Stromal cell of bone marrow (primary cell): ENCODE measurements around the gene SERAC1.
A peak's percentile ranks its signal among the peaks of the same experiment; 100 is the strongest.
"Not testable (repeated sequence)": the region's sequence is repeated elsewhere in the genome, so short reads cannot be mapped to it uniquely, and the experiment has no call there.

ENCODE experiments used
- DNase-seq: peaks from one replicate; pipeline ENCODE4 v3.0.0-alpha.2; 2012; ENCODE audit warnings: low read depth

The SERAC1 gene

DNA sequence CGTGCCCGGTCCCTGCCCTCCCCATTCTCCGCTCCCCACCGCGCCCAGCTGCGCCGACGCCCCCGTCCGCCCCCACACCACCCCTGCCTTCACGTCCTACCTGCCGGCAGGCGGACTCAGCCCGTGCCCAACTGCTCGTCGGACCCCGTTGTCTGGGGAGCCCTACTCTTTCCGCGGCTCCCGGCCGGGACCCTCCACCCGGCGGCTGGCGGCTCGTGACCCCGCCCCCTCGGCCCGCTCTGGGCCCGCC, at the start of gene SERAC1:
Gene SERAC1, minus strand, starts transcription at position 223 of the 250 bp plus-strand sequence. CDS start 9,899 bp downstream, outside the sequence.
- no peak for DNase-seq

- peak; percentile 75 for DNase-seq
Measured at GRCh38 chr6:158213925-158214674, 46.0 kb upstream of the SERAC1 start.

DNA sequence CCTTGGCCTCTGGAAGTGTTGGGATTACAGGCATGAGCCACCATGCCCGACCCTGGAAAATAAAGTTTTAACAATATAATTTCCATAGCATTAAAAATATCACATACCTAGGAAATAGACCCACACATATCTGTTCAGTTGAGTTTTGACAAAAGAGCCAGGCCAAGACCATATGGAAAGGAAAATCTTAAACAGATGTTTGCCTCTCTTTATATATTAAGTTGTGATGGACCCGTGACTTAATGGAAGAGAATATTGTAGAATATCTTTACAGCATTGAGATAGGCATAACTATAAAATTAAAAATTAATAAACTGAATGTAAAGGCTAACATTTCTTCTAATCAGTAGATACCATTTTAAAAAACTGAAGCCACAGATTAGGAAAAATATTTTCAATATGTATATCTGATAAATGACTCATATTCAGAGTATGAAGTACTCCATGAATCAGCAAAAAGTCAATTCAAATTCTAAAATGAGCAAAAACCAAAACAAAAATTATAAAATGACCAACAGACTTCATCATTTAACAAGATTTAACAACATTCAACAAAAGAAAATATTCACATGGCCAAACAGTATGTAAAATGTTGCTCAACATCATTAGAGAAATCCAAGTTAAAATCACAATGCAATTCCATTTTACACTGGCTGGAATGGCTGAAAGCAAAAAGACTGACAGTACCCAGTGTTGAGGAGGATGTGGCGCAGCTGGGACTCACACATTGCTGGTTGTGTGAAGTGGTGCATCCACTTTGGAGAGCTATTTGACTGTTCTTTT, 43.4 kb upstream of the SERAC1 start:
- peak; percentile 26 for DNase-seq

DNA sequence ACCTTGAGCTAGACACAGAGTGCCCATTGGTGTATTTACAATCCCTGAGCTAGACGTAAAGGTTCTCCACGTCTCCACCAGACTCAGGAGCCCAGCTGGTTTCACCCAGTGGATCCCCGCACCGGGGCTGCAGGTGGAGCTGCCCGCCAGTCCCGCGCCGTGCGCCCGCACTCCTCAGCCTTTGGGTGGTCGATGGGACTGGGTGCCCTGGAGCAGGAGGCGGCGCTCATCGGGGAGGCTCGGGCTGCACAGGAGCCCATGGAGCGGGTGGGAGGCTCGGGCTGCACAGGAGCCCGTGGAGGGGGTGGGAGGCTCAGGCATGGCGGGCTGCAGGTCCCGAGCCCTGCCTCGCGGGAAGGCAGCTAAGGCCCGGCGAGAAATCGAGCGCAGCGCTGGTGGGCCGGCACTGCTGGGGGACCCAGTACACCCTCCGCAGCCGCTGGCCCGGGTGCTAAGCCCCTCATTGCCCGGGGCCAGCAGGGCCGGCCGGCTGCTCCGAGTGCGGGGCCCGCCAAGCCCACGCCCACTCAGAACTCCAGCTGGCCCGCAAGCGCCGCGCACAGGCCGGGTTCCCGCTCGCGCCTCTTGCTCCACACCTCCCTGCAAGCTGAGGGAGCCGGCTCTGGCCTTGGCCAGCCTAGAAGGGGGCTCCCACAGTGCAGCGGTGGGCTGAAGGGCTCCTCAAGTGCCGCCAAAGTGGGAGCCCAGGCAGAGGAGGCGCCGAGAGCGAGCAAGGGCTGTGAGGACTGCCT, 41.7 kb upstream of the SERAC1 start:
- DNase-seq = not testable (repeated sequence)

- not testable (repeated sequence) for DNase-seq
Measured at GRCh38 chr6:158208226-158209030, 40.4 kb upstream of the SERAC1 start.

DNA sequence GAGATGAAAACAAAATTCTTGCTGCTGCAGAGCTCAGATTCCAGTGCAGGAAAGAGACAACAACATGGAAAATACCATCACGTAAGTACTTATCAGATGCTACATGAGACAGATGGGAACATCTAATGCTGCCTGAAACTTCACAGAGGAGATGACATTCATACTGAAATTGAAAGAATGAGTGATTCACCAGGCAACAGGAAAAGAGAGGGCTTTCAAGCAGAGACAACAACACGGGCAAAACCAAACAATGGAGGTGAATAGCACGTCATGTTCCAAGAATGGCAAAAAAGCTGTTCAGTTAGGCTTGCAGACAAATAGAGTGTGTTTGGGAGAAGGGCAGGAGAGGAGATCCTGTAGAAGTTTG, 39.3 kb upstream of the SERAC1 start:
- DNase-seq = no peak

DNA sequence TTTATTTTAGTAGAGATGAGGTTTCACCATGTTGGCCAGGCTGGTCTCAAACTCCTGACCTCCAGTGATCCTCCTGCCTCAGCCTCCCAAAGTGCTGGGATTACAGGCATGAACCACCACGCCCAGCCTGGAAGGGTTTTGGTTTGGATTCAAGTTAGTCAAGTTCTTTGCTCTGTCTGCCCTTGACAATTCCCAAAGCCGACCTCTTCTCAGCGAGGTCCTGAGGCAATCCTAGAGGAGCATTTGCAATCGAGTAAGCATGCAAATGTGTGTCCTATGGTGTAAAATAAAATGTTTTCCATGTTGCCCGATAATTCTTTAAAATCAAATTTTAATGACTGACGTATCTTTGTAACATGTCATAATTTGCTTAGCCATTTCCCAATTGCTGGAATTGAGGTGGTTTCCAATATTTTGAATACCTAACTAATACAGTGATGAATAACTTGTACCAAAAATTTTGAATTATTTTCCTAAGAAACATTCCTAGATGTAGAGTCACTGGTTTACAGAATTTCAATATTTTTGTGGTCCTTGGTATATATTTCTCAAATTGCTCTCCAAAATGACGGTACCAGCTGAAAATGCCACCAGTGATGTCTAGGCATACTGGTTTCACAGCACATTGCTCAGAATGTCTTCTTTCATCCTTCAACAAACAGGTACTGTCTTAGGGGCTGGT, 38.8 kb upstream of the SERAC1 start:
- DNase-seq = no peak

GRCh38 chr6:158205169-158205944, 37.3 kb upstream of the SERAC1 start:
- no peak for DNase-seq

DNA sequence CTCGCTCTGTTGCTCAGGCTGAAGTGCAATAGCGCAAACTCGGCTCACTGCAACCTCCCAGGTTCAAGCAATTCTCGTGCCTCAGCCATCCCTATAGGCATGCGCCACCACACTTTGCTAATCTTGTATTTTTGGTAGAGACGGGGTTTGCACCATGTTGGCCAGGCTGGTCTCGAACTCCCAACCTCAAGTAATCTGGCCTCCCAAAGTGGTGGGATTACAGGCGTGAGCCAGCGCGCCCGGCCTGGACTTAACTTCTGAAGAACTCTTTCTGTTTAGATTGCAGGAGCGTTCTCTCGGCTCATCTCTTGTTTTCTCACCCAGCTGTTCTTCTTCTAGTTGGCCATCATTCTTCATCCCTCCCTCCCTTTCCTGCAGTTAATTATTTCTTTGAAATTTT, 30.4 kb upstream of the SERAC1 start:
- no peak for DNase-seq

DNA sequence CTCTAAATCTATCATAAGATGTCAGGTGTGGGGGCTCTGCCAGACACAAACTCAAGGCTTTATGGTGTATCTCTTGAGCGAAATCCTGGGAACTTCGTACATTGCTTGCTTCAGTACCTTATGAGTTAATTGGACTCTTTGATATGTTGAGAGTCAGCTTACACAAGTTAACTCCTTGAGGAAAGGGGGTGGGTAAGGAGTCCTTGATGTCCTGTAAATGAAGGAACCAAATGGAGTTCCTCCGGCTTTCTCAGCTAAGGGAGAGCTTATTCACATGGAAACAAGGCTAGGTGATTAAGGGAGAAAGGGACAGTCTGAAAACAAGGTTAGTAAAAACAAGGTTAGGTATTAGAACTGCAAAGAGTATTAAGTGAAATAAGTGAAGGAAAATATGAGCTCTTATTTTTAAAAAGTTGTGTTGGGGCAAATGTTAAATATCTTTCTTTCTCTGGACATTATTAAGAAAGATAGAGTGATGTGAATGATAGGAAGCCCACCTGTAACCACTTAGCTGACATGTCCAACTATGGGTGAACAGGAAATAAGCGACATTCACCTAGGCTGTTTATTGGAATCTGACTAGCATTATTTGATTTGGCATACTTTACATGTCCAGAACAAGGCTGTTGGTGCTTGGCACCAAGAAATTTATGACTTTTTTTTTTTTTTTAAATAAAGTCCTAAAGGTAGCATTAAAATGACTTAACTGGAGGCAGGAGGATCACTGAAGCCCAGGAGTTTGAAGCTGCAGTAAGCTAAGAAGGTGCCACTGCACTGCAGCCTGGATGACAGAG, 26.6 kb upstream of the SERAC1 start:
- DNase-seq = no peak

- no peak for DNase-seq
Measured at GRCh38 chr6:158191761-158192160, 23.7 kb upstream of the SERAC1 start.

GRCh38 chr6:158191032-158191431, 23.0 kb upstream of the SERAC1 start:
- DNase-seq = no peak

DNA sequence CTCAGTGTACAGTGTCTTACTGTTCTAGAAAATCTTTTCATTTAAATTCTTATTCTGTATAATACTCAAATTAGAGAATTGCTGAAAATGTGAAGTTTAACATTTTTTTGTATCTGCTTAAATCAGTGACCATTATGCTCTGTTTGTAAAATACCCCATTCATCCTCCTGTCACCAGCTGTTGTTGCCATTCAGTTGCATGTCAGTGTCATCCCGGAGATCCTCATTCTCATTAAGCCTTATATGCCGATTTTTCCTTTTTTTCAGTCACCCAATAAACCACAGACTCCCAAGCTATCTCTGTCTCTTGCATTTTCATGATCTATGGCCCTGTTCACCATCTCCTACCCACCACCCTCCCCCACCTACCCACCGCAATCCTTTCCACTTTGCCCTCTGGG, 20.5 kb upstream of the SERAC1 start:
- no peak for DNase-seq

GRCh38 chr6:158185729-158186456, 17.8 kb upstream of the SERAC1 start:
- peak; percentile 53 for DNase-seq

DNA sequence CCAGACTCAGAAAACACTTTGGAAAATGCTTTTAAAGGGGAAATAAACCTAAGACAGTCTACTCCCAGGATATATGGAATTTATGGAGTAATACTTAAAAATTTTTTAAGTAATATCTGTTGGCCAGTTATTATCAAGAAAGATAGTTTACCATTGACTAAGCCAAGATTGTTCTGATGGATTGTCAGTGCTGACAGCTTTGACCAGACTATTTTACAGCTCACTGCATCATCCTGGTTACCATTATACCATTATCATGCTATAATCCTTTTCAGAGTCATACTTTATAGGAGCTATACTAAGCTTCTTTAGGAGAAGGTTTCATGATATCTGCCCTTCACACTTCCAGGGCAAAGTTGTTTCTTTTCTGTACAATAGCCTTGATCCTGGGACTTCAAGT, 16.5 kb upstream of the SERAC1 start:
- DNase-seq = no peak

- DNase-seq = not testable (repeated sequence)
Measured at GRCh38 chr6:158183174-158183972, 15.3 kb upstream of the SERAC1 start.

- not testable (repeated sequence) for DNase-seq
Measured at GRCh38 chr6:158177712-158178111, 9.7 kb upstream of the SERAC1 start.

GRCh38 chr6:158175111-158175510, 7.0 kb upstream of the SERAC1 start:
- DNase-seq = no peak
